GM21528 (cell line): Measurements from ENCODE around the gene ORMDL2.
"Not testable (repeated sequence)": the region's sequence is repeated elsewhere in the genome, so short reads cannot be mapped to it uniquely, and the experiment has no call there.

Experiments
- ATAC-seq: cut with Tn5 transposase; IDR thresholded peaks from one replicate; pipeline ENCODE4 v1.9.1; 2021; ENCODE audit warnings: mild to moderate bottlenecking, moderate library complexity; ENCODE audit not compliant: unreplicated experiment, low FRiP score

Gene ORMDL2

GRCh38 chr12:55850401-55850800, 32.6 kb downstream of the ORMDL2 start:
- ATAC-seq = no peak

- no peak for ATAC-seq
Measured at GRCh38 chr12:55850893-55851292, 33.1 kb downstream of the ORMDL2 start.

GRCh38 chr12:55852740-55853139, 34.9 kb downstream of the ORMDL2 start:
- ATAC-seq = no peak

- ATAC-seq = no peak
Measured at GRCh38 chr12:55861396-55861795, 43.6 kb downstream of the ORMDL2 start.

- no peak for ATAC-seq
Measured at GRCh38 chr12:55861871-55862270, 44.0 kb downstream of the ORMDL2 start.

- ATAC-seq = no peak
Measured at GRCh38 chr12:55862286-55862685, 44.4 kb downstream of the ORMDL2 start.

- not testable (repeated sequence) for ATAC-seq
Measured at GRCh38 chr12:55862931-55863330, 45.1 kb downstream of the ORMDL2 start.

- no peak for ATAC-seq
Measured at GRCh38 chr12:55865327-55865726, 47.5 kb downstream of the ORMDL2 start.

- ATAC-seq = not testable (repeated sequence)
Measured at GRCh38 chr12:55866454-55867004, 48.7 kb downstream of the ORMDL2 start.
